ENCODE measurements around the gene NUDC.

DNA sequence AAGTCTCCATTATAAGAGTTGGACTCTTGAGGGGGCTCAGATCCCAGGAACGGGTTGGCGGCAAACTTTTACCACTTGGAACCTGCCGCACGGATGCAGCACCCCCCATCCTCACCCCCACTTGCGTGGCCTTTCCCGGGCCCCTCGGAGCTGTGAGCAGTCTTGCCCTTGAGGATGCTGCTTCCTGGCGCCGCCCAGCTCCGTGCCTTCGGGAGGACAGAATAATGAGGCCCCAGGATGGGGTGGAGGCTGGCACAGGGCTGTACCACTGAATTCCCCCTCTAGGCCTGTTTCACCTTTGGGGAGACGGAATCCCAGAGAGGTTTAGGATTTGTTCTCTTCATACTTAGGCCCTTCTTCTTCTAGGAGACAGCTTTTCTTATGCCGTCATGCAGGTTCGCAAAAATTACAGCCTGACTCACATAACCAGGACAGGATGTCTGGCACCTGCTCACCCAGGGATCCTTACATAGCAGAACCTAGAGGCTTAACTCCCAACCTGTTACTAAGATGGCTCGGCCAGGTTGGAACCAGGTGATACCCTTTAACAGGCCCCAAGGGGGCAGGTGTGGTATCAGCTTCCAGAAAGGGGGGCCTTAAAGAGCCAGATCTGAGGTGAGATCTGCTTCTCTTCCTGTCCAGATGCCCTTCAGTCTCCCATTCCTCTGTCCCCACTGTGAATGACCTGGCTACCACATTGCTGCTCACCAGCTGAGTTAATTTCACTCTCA is 73.4 kb downstream of the NUDC start:
- TF ChIP-seq, protein P1, sequence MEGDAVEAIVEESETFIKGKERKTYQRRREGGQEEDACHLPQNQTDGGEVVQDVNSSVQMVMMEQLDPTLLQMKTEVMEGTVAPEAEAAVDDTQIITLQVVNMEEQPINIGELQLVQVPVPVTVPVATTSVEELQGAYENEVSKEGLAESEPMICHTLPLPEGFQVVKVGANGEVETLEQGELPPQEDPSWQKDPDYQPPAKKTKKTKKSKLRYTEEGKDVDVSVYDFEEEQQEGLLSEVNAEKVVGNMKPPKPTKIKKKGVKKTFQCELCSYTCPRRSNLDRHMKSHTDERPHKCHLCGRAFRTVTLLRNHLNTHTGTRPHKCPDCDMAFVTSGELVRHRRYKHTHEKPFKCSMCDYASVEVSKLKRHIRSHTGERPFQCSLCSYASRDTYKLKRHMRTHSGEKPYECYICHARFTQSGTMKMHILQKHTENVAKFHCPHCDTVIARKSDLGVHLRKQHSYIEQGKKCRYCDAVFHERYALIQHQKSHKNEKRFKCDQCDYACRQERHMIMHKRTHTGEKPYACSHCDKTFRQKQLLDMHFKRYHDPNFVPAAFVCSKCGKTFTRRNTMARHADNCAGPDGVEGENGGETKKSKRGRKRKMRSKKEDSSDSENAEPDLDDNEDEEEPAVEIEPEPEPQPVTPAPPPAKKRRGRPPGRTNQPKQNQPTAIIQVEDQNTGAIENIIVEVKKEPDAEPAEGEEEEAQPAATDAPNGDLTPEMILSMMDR (conservative IDR thresholded peaks at IDR 0.05; ENCODE audit: low read length), result no peak
- TF ChIP-seq EZH2phosphoT487 (IDR thresholded peaks at IDR 0.05; ENCODE audit: borderline replicate concordance), result no peak
